ENCODE data around the gene PRORP. TPM values are rescaled to one million over a fixed set of nuclear protein-coding genes. Genes with fewer than 3 reads are reported as not detected.
"Not testable (repeated sequence)": the region's sequence is repeated elsewhere in the genome, so short reads cannot be mapped to it uniquely, and the experiment has no call there.

Gene PRORP
- total RNA-seq, 1 donor from 2014 or later = 9.1 TPM

DNA sequence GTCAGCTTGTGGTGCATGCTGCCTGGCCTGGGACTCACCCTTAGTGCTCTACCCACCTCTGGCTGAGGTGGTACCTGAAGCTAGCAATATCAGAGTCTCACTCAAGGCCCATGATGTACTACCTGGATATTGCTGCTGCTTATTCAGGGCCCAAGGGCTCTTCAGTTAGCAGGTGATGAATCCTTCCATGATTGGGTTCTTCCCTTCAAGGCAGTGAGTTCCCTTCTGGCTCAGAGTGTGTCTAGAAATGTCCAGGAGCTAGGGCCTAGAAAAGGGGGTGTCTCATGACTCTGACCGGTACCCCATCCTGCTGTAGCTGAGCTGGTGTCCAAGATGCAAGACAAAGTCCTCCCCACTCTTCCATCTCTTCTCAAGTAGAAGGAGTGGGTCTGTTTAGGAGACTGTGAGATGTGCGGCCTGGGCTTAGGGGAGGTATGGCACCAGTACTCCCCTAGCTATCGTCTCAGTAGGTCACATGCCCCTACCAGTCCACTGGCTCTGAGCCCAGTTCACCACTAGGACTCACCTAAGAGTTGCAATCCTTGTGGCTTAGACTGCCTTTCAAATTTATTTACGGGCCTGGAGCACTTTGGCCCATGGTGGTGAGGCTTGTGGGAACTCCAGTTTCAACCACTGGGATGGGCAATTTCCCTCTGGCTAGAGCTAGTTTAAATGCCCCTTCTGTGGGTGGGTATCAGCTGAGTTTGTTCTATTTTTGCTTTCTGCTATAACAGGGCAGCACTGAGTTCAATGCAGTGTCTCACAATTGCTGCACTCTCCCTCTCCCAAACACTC lies 12.2 kb downstream of the PRORP start:
- no peak for DNase-seq (ENCODE audit: low spot score)

DNA sequence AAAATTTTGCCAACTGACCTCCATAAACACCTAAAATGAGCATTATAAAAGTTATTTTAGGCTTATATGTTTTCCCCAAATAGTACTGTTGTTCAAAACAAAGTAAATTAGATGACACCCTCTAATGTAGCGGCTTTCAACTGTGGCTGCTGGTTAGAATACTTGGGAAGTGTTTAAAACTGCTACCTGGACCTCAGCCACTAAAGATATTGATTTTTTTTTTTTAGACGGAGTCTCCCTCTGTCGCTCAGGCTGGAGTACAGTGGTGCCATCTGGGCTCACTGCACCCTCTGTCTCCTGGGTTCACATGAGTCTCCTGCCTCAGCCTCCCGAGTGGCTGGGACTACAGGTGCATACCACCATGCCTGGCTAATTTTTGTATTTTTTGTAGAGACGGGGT lies 16.2 kb downstream of the PRORP start:
- no peak for DNase-seq (ENCODE audit: low spot score)

DNA sequence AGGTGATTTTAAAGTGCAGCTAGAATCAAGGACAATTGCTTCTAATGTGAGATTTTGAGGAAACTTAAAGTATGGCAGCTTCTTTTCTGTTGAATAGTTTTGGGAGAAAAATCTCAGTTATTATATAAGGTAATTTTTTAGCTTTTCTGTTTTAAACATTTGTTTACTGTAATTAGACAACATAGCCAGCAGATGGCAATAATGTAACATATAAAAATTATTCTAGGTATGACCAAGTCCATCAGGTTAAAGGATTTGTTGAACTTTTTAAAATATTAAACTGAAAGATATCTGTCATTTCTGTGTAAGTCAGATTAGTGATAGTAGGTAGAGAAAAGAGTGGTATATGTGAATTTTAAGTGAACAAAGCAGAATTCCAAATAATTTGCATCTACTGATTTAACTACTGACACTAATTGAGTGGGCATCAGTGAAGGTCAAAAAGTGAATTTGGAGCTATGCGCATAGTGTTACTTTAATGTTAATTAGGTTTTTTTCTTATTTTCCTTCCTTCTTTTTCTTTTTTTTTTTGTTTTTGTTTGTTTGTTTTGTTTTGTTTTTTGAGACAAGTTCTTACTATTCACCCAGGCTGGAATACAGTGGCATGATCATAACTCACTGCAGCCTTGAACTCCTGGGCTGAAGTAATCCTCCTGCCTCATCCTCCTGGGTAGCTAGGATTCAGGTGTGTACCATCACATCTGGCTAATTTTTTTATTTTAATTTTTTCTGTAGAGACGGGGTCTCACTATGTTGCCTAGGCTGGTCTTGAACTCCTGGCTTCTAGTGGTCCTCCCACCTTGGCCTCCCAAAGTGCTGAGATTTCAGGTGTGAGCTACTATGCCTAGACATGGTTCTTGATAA lies 18.6 kb downstream of the PRORP start:
- DNase-seq (ENCODE audit: low spot score) = no peak

DNA sequence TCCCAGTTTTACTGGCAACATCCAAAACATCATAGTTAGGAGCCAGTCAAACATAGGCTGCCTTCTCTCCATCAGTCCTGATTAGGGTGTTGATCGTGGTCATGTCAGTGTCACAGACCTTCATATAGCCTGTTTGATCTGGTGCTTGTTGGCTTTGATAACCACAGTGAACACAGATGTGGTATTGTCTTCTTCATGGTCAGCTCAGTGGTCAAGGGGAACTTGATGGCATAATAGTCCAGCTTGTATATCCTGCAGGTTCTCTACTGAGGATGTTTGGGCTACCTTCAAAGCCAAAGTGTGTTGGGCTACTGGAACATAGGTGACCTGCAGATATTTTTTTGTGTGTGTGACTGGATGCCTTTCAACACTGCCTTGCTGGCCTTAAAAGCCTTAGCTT lies 21.7 kb downstream of the PRORP start:
- DNase-seq (ENCODE audit: low spot score) = no peak

DNA sequence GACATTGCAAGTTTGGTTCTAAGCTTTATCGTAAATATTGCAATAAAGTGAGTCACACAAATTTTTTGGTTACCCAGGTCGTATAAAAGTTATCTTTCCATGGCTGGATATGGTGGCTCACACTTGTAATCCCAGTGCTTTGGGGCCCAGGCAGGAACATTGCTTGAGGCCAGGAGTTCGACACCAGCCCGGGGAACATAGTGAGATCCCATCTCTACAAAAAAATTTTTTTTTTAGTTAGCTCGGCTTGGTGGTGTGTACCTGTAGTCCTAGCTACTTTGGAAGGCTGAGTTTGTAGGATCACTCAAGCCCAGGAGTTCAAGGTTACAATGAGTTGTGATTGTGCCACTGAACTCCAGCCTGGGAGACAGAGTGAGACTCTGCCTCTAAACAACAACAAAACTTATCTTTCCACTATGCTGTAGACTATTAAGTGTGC lies 24.4 kb downstream of the PRORP start:
- DNase-seq (ENCODE audit: low spot score) = no peak

DNA sequence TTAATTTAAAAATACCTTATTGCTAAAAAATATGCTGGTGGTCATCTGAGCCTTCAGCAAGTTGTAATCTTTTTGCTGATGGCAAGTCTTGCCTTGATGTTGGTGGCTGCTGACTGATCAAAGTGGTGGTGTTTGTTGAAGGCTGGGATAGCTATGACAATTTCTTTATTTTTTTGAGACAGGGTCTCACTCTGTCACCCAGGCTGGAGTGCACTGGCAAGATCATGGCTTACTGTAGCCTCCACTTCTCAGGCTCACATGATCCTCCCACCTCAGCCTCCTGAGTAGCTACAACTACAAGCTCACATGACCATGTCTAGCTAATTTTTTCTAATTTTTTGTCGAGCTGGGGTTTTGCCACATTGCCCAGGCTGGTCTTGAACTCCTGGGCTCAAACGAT lies 24.8 kb downstream of the PRORP start:
- no peak for DNase-seq (ENCODE audit: low spot score)

DNA sequence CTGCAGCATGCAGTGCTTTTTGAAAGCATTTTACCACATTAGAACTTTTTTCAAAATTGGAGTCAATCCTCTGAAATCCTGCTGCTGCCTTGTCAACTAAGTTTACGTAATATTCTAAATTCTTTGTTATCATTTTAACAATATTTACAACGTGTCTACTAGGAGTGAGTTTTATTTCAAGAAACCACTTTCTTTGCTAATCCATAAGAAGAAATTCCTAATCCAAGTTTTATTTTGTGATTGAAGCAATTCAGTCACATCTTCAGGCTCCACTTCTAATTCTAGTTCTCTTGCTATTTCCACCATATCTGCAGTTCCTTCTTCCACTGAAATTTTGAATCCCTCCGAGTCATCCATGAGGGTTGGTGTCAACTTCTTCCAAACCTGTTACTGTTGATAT lies 25.4 kb downstream of the PRORP start:
- DNase-seq (ENCODE audit: low spot score) = no peak

DNA sequence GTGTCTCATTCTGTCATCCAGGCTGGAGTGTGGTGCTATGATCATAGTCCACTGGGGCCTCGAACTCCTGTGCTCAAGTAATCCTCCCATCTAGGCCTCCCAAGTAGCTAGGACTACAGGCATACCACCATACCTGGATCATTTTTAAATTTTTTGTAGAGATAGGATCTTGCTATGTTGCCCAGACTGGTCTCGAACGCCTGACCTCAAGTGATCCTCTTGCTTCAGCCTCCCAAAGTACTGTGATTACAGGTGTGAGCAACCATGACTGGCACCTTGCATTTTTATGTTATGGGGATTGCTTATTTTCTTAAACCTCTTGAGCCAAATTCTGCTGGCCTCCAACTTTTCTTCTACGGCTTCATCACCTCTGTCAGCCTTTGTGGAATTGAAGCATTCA lies 26.9 kb downstream of the PRORP start:
- DNase-seq (ENCODE audit: low spot score) = no peak

DNA sequence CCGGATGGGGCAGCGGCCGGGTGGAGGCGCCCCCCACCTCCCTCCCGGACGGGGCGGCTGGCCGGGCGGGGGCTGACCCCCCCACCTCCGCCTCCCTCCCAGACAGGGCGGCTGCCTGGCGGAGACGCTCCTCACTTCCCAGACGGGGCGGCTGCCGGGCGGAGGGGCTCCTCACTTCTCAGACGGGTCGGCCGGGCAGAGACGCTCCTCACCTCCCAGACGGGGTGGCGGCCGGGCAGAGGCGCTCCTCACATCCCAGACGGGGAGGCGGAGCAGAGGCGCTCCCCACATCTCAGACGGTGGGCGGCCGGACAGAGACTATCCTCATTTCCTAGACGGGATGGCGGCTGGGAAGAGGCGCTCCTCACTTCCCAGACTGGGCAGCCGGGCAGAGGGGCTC lies 30.2 kb downstream of the PRORP start:
- not testable (repeated sequence) for DNase-seq (ENCODE audit: low spot score)

DNA sequence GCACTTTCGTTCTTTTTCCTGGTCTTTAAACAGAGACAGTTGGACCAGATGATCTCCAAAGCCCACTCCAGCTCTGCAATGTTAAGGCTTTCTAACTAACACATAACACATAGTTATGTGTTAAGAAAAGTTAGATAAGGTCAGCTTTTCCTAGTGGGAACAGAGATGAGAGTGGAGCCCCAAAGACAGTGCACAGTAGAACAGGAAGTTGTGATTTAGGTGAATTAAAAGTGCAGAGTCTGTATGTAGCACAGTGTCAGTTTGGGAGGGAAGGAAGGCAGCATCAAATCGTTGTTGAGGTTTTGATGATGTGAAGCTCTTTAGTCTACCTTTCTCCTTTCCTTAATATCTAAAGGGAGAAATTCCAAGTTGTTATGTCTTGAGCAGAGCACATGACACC lies 31.7 kb downstream of the PRORP start:
- no peak for DNase-seq (ENCODE audit: low spot score)

DNA sequence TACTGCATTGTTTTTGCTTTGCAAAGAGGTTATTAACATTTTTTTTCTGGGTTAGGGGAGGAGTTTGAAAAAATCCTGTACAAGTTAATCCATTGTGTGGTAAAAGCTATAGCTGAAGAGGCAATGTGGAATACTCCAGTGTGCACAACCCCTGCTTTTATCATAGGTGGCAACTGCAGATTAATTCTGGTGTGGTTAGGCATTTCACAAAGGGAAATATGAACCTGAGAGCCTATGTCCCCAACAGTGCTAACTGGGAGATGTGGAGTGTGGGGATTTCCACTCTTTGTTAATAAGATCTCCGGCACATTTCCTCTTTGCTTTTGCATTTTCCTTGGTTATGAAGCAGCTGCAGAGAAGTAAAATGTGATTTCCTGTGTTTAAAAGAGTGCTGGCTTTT lies 33.6 kb downstream of the PRORP start:
- no peak for DNase-seq (ENCODE audit: low spot score)

DNA sequence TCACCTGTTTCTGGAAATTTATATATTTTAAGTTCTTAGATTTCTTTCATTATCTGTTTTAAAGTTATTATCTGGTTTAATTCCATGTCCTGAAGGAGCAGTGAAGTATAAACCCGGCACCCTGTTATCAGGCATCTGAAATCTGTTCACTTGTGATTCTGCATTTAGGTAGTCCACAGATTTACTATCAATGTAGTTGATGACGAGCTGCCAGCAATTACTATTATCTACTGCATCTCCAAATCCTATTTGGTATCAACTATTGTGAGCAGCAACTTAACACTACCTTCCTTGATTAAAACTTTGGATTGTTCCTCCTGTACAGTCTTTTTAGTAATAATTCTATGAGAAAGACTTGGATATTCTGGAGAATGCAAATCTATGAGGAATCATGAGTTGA lies 36.1 kb downstream of the PRORP start:
- no peak for DNase-seq (ENCODE audit: low spot score)

DNA sequence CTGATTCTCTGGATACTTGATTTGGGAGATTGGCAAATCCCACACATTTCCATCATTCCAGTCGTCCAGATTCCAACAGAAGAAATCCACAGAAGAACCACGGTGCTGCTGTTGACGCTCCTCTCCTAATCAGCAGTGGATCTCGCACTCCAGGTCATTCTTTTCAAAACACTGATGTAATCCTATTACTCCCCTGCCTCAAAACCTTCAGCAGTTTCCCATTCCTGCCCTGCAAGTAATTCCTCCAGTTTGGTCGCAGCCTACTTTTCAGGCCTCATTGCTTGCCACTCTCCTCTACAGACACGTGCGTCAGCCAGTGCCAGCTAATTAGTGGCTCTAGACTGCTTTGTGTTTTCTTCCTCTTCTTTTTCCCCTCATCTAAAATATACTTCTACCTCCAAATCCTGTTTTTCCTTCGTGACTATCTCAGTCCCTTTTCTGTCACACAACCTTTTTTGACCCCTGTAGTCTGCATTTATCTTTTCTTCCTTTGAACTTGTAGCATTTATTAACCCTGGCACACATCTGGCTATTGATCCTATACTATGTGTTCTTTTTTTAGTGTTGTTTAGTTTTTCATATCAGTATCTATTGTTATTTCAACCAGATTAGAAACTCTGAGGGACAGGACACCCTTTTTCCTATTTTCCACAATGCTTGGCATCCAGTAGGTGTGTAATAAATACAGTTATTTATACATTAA lies 36.8 kb downstream of the PRORP start:
- DNase-seq (ENCODE audit: low spot score) = no peak

DNA sequence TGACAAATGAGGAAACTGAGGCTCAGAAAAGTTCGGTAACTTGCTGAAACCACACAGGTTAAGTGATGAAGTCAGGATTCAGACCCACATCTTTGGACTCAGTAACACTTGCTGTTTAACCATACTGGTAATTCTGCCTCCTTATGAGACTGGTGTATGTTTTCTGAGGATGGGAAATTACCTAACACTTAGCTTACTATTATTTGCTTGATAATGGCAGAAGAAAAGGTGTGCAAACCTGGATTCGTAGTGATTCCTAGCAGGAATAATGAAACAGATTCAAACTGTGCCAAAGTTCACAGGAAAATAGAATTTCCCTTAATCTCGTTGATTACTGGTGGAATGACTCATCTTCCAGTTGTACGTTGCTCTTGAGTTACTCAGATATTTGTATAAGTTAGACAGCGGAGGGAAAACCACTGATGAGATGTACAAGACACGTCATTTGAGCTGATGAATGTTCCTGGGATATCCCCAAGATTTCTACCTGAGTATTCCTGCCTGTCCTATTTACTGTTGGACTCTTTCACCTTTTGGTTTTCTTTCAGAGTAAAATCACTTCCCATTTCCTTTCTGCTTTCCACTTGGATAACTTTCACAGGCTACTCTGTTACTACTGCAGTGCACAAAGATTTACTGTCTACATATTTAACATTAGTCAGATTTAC lies 37.5 kb downstream of the PRORP start:
- DNase-seq (ENCODE audit: low spot score) = peak; percentile 35

DNA sequence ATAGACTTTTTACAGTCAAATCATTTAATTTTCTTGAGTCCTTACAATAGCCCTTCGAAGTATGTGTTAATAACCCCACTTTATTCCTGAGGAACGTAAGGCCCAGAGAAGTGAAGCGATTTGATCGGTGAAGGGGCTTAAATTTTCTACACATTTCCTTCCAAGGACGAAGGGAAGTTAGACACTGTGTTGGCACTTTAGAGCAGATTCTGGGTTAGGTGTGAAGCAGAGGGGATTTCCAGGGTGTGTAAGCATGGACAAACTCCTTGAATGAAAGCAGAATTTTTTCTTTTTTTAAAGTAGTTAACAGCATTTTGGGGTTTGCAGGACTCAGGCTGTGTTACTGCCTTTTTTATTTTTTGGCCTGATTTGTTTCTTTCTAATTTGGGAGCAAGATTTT lies 38.9 kb downstream of the PRORP start:
- DNase-seq (ENCODE audit: low spot score) = no peak

DNA sequence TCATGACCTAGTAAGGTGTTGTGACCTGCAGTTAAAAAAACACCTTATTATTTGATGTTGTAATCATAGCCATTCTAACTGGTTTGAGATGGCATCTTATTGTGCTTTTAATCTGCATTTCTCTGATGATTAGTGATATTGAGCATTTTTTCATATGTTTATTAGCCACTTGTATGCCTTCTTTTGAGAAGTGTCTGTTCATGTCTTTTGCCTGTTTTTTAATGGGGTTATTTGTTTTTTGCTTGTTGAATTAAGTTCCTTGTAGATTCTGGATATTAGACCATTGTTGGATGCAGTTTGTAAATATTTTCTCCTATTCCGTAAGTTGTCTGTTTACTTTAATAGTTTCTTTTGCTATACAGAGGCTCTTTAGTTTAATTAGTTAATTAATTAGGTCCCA lies 41.0 kb downstream of the PRORP start:
- no peak for DNase-seq (ENCODE audit: low spot score)

DNA sequence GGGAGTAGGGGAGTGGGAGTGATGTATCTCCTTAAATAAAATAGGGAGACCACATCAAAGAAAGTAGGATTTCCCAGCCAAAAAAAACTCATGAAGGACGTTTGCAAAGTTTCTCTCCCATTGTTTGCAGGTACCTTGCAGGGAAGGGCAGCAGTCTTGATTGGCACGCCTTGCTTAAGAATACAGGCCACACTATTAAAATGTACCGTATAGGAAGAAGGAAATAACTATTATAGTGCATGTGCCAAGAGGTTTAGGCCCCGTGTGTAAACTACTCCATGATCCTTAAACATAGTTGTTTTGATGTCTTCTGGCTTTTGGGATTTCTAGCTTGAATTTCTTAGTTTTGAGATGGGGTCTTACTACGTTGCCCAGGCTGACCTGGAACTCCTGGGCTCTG lies 42.5 kb downstream of the PRORP start:
- no peak for DNase-seq (ENCODE audit: low spot score)

DNA sequence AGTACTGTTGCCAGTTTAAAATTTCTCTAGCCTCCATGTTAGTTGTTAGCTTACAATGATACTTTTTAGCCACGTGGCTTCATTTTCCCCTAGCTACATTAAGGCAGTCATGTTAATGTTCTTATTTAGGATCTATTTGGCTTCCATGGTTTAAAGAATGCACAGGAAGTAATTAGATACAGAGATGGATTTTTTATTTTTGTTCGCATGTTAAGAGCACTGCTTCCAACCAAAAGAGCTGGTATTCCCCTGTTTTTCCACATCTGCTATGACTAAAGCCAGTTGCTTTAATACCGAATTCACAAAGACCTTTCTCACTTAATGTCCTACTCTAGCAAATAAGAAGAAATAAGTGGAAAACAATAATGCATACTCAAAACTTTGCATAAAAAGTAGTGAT lies 45.1 kb downstream of the PRORP start:
- DNase-seq (ENCODE audit: low spot score) = no peak
